Neutrophil (primary cell): ENCODE data around the gene RGL2.
"Not testable (repeated sequence)": the region's sequence is repeated elsewhere in the genome, so short reads cannot be mapped to it uniquely, and the experiment has no call there.

ENCODE experiments used
- H3K27ac ChIP-seq: fragments of 200-600 bp; sonication (generic); 2 replicates; pipeline ENCODE4 v1.5.1; 2016; ENCODE audit warnings: mild to moderate bottlenecking, moderate library complexity
- H3K27me3 ChIP-seq: fragments of 200-600 bp; sonication (generic); 2 replicates; pipeline ENCODE4 v1.6.0; 2016; ENCODE audit warnings: mild to moderate bottlenecking
- H3K36me3 ChIP-seq: fragments of 200-600 bp; sonication (generic); 2 replicates; pipeline ENCODE4 v1.5.1; 2017
- H3K4me1 ChIP-seq, 2 experiments: fragments of 200-600 bp in 1 of 2; sonication (generic) in 1 of 2; 1 replicate in 1 of 2; 2 replicates in 1 of 2; pipeline versions ENCODE4 v1.5.1 to v1.6.1; 2013 to 2016; ENCODE audit warnings: low read depth in 1 of 2, low read length in 1 of 2, mild to moderate bottlenecking in 1 of 2, moderate library complexity in 1 of 2; ENCODE audit not compliant: control insufficient read depth in 1 of 2, insufficient read depth in 1 of 2
- H3K4me3 ChIP-seq, 2 experiments: fragments of 200-600 bp in 1 of 2; sonication (generic) in 1 of 2; 1 replicate in 1 of 2; 2 replicates in 1 of 2; pipeline ENCODE4 v1.5.1; 2013 to 2016; ENCODE audit warnings: low read depth in 1 of 2, low read length in 1 of 2, mild to moderate bottlenecking in 1 of 2, moderate library complexity in 1 of 2
- H3K9me3 ChIP-seq: fragments of 200-600 bp; sonication (generic); 2 replicates; pipeline ENCODE4 v1.5.1; 2016
- TF ChIP-seq, protein P1 (sequence below): fragments of 200-600 bp; sonication (generic); IDR thresholded peaks from 2 replicates; pipeline ENCODE4 v1.5.1; 2016; ENCODE audit warnings: antibody characterized with exemption

The RGL2 gene

DNA sequence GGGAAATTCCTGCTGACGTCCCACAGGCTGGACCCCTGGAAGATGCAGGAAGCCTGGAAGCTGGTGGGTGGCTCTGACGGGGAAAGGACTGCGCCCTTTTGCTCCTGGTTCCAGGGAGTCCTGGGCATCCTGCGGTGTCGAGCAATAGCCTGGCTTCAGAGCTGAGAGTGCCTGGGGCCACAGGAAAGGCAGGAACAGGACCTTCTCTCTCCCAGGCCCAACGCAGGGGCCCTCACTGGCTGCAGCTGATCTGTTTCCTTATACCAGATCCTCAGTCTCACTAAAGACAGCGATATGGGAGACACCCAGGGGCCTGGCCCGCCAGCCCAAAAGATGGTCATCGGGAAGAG, 20.4 kb downstream of the RGL2 start:
- no peaks in the 10 kb centered on the region for H3K9me3 ChIP-seq
- H3K4me1 ChIP-seq: peaks cover 43 to 47% of the 10 kb centered on the region in 2 experiments
- TF ChIP-seq, protein P1, sequence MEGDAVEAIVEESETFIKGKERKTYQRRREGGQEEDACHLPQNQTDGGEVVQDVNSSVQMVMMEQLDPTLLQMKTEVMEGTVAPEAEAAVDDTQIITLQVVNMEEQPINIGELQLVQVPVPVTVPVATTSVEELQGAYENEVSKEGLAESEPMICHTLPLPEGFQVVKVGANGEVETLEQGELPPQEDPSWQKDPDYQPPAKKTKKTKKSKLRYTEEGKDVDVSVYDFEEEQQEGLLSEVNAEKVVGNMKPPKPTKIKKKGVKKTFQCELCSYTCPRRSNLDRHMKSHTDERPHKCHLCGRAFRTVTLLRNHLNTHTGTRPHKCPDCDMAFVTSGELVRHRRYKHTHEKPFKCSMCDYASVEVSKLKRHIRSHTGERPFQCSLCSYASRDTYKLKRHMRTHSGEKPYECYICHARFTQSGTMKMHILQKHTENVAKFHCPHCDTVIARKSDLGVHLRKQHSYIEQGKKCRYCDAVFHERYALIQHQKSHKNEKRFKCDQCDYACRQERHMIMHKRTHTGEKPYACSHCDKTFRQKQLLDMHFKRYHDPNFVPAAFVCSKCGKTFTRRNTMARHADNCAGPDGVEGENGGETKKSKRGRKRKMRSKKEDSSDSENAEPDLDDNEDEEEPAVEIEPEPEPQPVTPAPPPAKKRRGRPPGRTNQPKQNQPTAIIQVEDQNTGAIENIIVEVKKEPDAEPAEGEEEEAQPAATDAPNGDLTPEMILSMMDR: no peak
- no peaks in the 10 kb centered on the region for H3K27me3 ChIP-seq
- H3K36me3 ChIP-seq: peaks cover 37% of the 10 kb centered on the region
- peak overlapping the region; percentile 90 for H3K27ac ChIP-seq
- H3K4me3 ChIP-seq: peak overlapping the region in 1 of 2 experiments; percentile 77

DNA sequence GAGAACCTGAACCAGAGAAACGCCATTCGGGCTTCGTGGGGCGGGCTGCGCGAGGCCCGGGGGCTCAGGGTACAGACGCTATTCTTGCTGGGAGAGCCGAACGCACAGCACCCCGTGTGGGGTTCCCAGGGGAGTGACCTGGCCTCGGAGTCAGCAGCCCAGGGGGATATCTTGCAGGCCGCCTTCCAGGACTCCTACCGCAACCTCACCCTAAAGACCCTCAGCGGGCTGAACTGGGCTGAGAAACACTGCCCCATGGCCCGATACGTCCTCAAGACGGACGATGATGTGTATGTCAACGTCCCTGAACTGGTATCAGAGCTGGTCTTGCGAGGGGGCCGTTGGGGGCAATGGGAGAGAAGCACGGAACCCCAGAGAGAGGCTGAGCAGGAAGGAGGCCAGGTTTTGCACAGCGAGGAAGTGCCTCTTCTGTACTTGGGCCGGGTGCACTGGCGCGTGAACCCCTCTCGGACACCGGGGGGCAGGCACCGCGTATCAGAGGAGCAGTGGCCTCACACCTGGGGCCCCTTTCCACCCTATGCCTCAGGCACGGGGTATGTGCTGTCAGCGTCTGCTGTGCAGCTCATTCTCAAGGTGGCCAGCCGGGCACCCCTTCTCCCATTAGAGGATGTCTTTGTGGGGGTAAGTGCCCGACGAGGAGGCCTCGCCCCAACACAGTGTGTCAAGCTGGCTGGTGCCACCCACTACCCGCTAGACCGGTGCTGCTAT, 20.9 kb downstream of the RGL2 start:
- Histone ChIP-seq H3K4me1 (peaks cover 46 to 52% of the 10 kb centered on the region in 2 experiments), H3K27me3 (no peaks in the 10 kb centered on the region), H3K9me3 (no peaks in the 10 kb centered on the region), H3K36me3 (peaks cover 37% of the 10 kb centered on the region), H3K4me3 (peak overlapping the region; percentile 77 to 84), H3K27ac (peak overlapping the region; percentile 90)
- TF ChIP-seq, protein P1: no peak

DNA sequence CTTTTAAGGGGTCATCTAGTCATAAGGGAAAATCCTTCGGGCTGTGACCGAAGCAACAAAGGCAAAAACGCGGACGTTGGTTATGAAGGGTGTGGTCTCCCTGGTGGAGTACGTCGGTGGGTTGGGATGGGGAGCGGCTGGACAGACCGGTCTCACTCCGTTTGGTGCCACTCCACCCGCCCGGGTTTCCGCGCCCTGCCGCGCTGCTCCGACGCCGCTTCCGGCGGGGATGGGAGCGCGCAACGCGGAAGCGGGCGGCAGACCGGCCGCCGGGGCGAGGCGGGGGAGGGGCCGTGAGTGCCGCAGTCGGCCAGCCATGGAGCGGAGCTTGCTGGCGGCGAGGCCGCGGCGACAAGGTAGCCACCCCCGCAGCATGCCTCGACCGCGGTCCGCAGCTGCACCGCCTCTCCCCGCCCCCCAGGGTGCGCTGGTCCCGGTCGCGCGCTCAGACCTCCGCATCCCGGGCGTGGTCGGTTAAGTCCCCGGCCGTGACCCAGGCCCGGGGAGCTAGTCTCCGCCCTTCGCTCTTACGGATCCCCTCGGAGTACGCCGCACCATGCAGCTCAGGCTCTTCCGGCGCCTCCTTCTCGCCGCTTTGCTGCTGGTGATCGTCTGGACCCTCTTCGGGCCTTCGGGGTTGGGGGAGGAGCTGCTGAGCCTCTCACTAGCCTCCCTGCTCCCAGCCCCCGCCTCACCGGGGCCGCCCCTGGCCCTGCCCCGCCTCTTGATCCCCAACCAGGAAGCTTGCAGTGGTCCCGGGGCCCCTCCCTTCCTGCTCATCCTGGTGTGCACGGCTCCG, 21.7 kb downstream of the RGL2 start, which contains the start of gene B3GALT4:
Gene B3GALT4 (plus strand): TSS at position 260 of the 799 bp plus-strand sequence. CDS start 297 bp downstream, at position 557.
- TF ChIP-seq, protein P1: peak; percentile 81
- Histone ChIP-seq H3K36me3 (peaks cover 29% of the 10 kb centered on the region), H3K27ac (peak within 1 kb of the TSS; percentile 90), H3K27me3 (no peaks in the 10 kb centered on the region), H3K4me1 (peaks cover 53 to 60% of the 10 kb centered on the region in 2 experiments), H3K4me3 (peak within 1 kb of the TSS; percentile 77 to 84), H3K9me3 (no peaks in the 10 kb centered on the region)

DNA sequence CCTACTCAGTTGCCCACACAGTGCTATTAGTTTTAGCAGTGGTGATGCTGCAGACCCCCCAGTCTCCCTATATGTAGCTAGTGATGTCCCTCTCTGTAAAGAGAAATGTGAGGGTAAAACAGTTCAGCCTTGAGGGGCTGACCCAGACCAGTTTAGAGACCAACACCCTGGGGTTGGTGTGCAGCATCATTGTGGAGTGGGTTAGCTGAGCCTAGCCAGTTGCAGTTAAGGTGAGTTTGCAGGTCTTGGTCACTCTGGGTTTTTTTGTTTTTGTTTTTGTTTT, 22.2 kb downstream of the RGL2 start:
- peaks cover 29% of the 10 kb centered on the region for H3K36me3 ChIP-seq
- peak overlapping the region; percentile 77 to 84 for H3K4me3 ChIP-seq
- TF ChIP-seq, protein P1: no peak
- H3K4me1 ChIP-seq: peaks cover 54 to 62% of the 10 kb centered on the region in 2 experiments
- no peaks in the 10 kb centered on the region for H3K27me3 ChIP-seq
- peak overlapping the region; percentile 90 for H3K27ac ChIP-seq
- H3K9me3 ChIP-seq: no peaks in the 10 kb centered on the region

DNA sequence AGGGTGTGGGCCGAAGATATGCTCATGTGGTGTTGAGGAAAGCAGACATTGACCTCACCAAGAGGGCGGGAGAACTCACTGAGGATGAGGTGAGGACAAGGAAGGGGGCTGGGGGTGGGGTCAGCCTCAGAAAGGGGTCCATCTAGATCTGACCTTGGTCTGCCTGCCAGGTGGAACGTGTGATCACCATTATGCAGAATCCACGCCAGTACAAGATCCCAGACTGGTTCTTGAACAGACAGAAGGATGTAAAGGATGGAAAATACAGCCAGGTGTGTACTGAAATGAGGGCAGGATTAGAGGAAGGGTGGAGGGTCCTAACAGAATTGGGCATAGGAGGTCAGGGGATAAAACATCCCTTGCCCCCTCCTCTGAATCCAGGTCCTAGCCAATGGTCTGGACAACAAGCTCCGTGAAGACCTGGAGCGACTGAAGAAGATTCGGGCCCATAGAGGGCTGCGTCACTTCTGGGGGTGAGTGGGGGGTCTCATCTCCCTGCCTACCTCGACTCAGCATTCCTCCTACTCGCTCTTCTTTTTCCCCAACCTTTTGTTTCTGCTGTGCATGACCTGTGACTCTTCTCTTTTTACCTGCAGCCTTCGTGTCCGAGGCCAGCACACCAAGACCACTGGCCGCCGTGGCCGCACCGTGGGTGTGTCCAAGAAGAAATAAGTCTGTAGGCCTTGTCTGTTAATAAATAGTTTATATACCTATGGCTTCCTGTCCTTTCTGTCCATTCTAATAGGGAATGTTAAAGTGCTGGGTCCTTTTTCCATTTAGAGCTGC, 22.8 kb downstream of the RGL2 start:
- Histone ChIP-seq H3K4me1 (peaks cover 56 to 66% of the 10 kb centered on the region in 2 experiments), H3K4me3 (peak overlapping the region; percentile 77 to 84), H3K27ac (peak overlapping the region; percentile 90), H3K36me3 (peaks cover 29% of the 10 kb centered on the region)
- H3K27me3 ChIP-seq, H3K9me3 ChIP-seq: not testable (repeated sequence)
